Measurements from ENCODE around the gene MCTP2.

The MCTP2 gene

GRCh38 chr15:94295275-94295674, 63.9 kb downstream of the MCTP2 start:
- TF ChIP-seq EP300 (IDR thresholded peaks at IDR 0.05; ENCODE audit: borderline replicate concordance) (no peak), MAX (IDR thresholded peaks at IDR 0.05) (no peak), CEBPB (IDR thresholded peaks at IDR 0.05) (no peak)

GRCh38 chr15:94296717-94297116, 65.4 kb downstream of the MCTP2 start:
- TF ChIP-seq NFIC (IDR thresholded peaks at IDR 0.05) (no peak), MAX (IDR thresholded peaks at IDR 0.05) (no peak), TAF1 (IDR thresholded peaks at IDR 0.05; ENCODE audit: low read depth) (no peak), YY1 (IDR thresholded peaks at IDR 0.05; ENCODE audit: low read depth) (no peak), CREB1 (IDR thresholded peaks at IDR 0.05; ENCODE audit: low read depth) (no peak), FOXM1 (IDR thresholded peaks at IDR 0.05; ENCODE audit: borderline replicate concordance, low read depth) (no peak), EGR1 (IDR thresholded peaks at IDR 0.05) (no peak), USF1 (IDR thresholded peaks at IDR 0.05) (no peak), ZBTB7A (IDR thresholded peaks at IDR 0.05; ENCODE audit: low read depth) (no peak), TCF12 (IDR thresholded peaks at IDR 0.05; ENCODE audit: low read depth) (no peak), RAD21 (IDR thresholded peaks at IDR 0.05; ENCODE audit: low read depth) (no peak), TEAD4 (IDR thresholded peaks at IDR 0.05) (no peak), REST (IDR thresholded peaks at IDR 0.05; ENCODE audit: low read depth) (no peak), EP300 (IDR thresholded peaks at IDR 0.05; ENCODE audit: borderline replicate concordance) (no peak), CEBPB (IDR thresholded peaks at IDR 0.05) (no peak)

GRCh38 chr15:94297558-94297957, 66.2 kb downstream of the MCTP2 start:
- no peak for TF ChIP-seq USF1 (IDR thresholded peaks at IDR 0.05)
- no peak for TF ChIP-seq REST (IDR thresholded peaks at IDR 0.05; ENCODE audit: low read depth)
- TF ChIP-seq ZBTB7A (IDR thresholded peaks at IDR 0.05; ENCODE audit: low read depth) = no peak

GRCh38 chr15:94298364-94298763, 67.0 kb downstream of the MCTP2 start:
- TF ChIP-seq MAX (IDR thresholded peaks at IDR 0.05) (no peak), YY1 (IDR thresholded peaks at IDR 0.05; ENCODE audit: low read depth) (no peak), CREB1 (IDR thresholded peaks at IDR 0.05; ENCODE audit: low read depth) (no peak), RAD21 (IDR thresholded peaks at IDR 0.05; ENCODE audit: low read depth) (no peak), NFIC (IDR thresholded peaks at IDR 0.05) (no peak), EP300 (IDR thresholded peaks at IDR 0.05; ENCODE audit: borderline replicate concordance) (no peak), EGR1 (IDR thresholded peaks at IDR 0.05) (no peak), TEAD4 (IDR thresholded peaks at IDR 0.05) (no peak), CEBPB (IDR thresholded peaks at IDR 0.05) (no peak), TAF1 (IDR thresholded peaks at IDR 0.05; ENCODE audit: low read depth) (no peak), TCF12 (IDR thresholded peaks at IDR 0.05; ENCODE audit: low read depth) (no peak), REST (IDR thresholded peaks at IDR 0.05; ENCODE audit: low read depth) (no peak), USF1 (IDR thresholded peaks at IDR 0.05) (no peak), ZBTB7A (IDR thresholded peaks at IDR 0.05; ENCODE audit: low read depth) (no peak), FOXM1 (IDR thresholded peaks at IDR 0.05; ENCODE audit: borderline replicate concordance, low read depth) (no peak)
